Adrenal gland (tissue), 12 donors: Measurements from ENCODE around the gene ARL5C. TPM values are rescaled to one million over a fixed set of nuclear protein-coding genes. Genes with fewer than 3 reads are reported as not detected.

ENCODE experiments used
- DNase-seq, 7 donors: peaks; one replicate each; pipeline ENCODE4 v3.0.0-alpha.2; 2019 to 2020
- H3K27ac ChIP-seq, 5 donors: fragments of 200-600 bp; sonication (generic) in 4 of 5; 1 replicate in 3 of 5; 2 replicates in 2 of 5; pipeline versions ENCODE4 v1.5.1 to v1.8.0; 2016 to 2020; ENCODE audit warnings: mild to moderate bottlenecking in 1 of 5
- H3K27me3 ChIP-seq: fragments of 200-600 bp; 2 replicates; pipeline ENCODE4 v1.8.0; 2021
- H3K36me3 ChIP-seq, 2 donors: fragments of 200-600 bp; replicated peaks in 1 of 2; 1 replicate in 1 of 2; 2 replicates in 1 of 2; pipeline versions ENCODE4 v1.5.1 to v1.8.0; 2018 to 2022
- H3K4me1 ChIP-seq, 2 donors: fragments of 200-600 bp; replicated peaks in 1 of 2; 1 replicate in 1 of 2; 2 replicates in 1 of 2; pipeline versions ENCODE4 v1.5.1 to v1.8.0; 2018 to 2021
- H3K4me3 ChIP-seq, 4 donors: fragments of 200-600 bp; sonication (generic) in 3 of 4; one replicate each; pipeline ENCODE4 v1.5.1; 2016 to 2018
- H3K9me3 ChIP-seq, 3 donors: fragments of 200-600 bp; sonication (generic) in 1 of 3; replicated peaks in 1 of 3; 1 replicate in 2 of 3; 2 replicates in 1 of 3; pipeline versions ENCODE4 v1.5.1 to v1.8.0; 2016 to 2021
- CTCF ChIP-seq, 6 experiments: fragments of 450-650 bp in 4 of 6; fragments of 200-600 bp in 2 of 6; sonication (generic) in 1 of 6; IDR thresholded peaks; 1 replicate in 5 of 6; 2 replicates in 1 of 6; pipeline versions ENCODE4 v1.5.1 to v1.8.0; 2016 to 2021; ENCODE audit warnings: antibody characterized with exemption in 6 of 6, mild to moderate bottlenecking in 2 of 6, moderate library complexity in 1 of 6
- POLR2A ChIP-seq, 2 donors: fragments of 450-650 bp; IDR thresholded peaks; one replicate each; pipeline ENCODE4 v1.6.1; 2017; ENCODE audit warnings: antibody characterized with exemption in 2 of 2, mild to moderate bottlenecking in 2 of 2, moderate library complexity in 1 of 2
- WGBS, 4 donors: extraction: QIAGEN DNeasy Blood & Tissue Kit in 2 of 4; methylation state at CpG; one replicate each; pipeline versions ENCODE4 v1.1.5 to v1.1.7; 2013 to 2017; 5-methylcytosine and 5-hydroxymethylcytosine counted together
- intact Hi-C, 2 donors: fragments of 100-400 bp; cut with DNase I; formaldehyde crosslinking; loops; one replicate each; pipeline versions ENCODE4 v1.14.1 to v1.15.0; 2022 to 2023
- polyA plus RNA-seq, 3 donors: library from polyadenylated mRNA; stranded (reverse); fragments of 200-250 nt in 2 of 3; fragments of 350-450 nt in 1 of 3; fragmentation: Illumina TruSeq in 1 of 3; extraction: RNeasy Lipid Tissue Mini Kit (QIAGEN cat#74804) in 1 of 3; gene quantifications; one replicate each; pipeline ENCODE4 v1.2.3, GENCODE V29; 2013 to 2014
- total RNA-seq, 9 donors: library from RNA; depleted of rRNA in 4 of 9; stranded (reverse); fragments of >200 nt in 4 of 9; fragments of 120-200 nt in 1 of 9; fragmentation: NEBNext Ultra II Directional in 1 of 9; extraction: Animal tissue kit (Norgen Biotek cat#: 25700) in 1 of 9; gene quantifications; one replicate each; pipeline versions ENCODE4 v1.1.0 to v1.2.4, GENCODE V29; 2013 to 2023
- donor health status: healthy with polysubstance abuse.
- donor health status: Bipolar disorder and iron deficiency.
- donor health status: DM: yes; HTN: yes; CAD: no.
- donor health status: DM: no; HTN: no; CAD: no.
- donor health status: DM: no; HTN: no; CAD: no.
- donor health status: DM: yes; HTN: yes; CAD: no.

ARL5C gene
- total and polyA plus RNA-seq, 12 donors: not detected

- Histone ChIP-seq H3K27ac (no peak overlapping the region), H3K4me3 (no peak overlapping the region), H3K27me3 (no peaks in the 10 kb centered on the region), H3K4me1 (no peaks in the 10 kb centered on the region), H3K9me3 (no peaks in the 10 kb centered on the region), H3K36me3 (no peaks in the 10 kb centered on the region)
- intact Hi-C loops: no loop called here
- WGBS, 4 donors: 76 to 90% (median 82%) methylated on average over 2 to 7 of the region's 7 CpGs
- no peak for DNase-seq
- TF ChIP-seq CTCF (IDR thresholded peaks at IDR 0.05): no peak
Observed at GRCh38 chr17:39143552-39144093, 22.3 kb downstream of the ARL5C start.

GRCh38 chr17:39141915-39142664, 23.9 kb downstream of the ARL5C start:
- H3K36me3 ChIP-seq: no peaks in the 10 kb centered on the region
- no peak for DNase-seq
- no peaks in the 10 kb centered on the region for H3K9me3 ChIP-seq
- no peak for TF ChIP-seq CTCF (IDR thresholded peaks at IDR 0.05)
- H3K4me1 ChIP-seq: no peaks in the 10 kb centered on the region
- intact Hi-C loops: no loop called here
- H3K27me3 ChIP-seq: no peaks in the 10 kb centered on the region
- 81 to 90% (median 82%) methylated on average over 11 of the region's 11 CpGs for WGBS, 4 donors
- H3K4me3 ChIP-seq: no peak overlapping the region
- H3K27ac ChIP-seq: no peak overlapping the region

GRCh38 chr17:39141294-39141693, 24.7 kb downstream of the ARL5C start:
- TF ChIP-seq POLR2A (IDR thresholded peaks at IDR 0.05) (no peak), CTCF (IDR thresholded peaks at IDR 0.05) (no peak)
- no peak for DNase-seq
- WGBS, 4 donors: 90 to 92% (median 91%) methylated on average over 5 of the region's 5 CpGs
- no peaks in the 10 kb centered on the region for H3K9me3 ChIP-seq
- intact Hi-C loops: no loop called here
- no peak overlapping the region for H3K4me3 ChIP-seq
- H3K27ac ChIP-seq: no peak overlapping the region
- no peaks in the 10 kb centered on the region for H3K4me1 ChIP-seq
- H3K27me3 ChIP-seq: no peaks in the 10 kb centered on the region
- H3K36me3 ChIP-seq: no peaks in the 10 kb centered on the region

- DNase-seq: no peak
- no peak overlapping the region for H3K4me3 ChIP-seq
- TF ChIP-seq POLR2A (IDR thresholded peaks at IDR 0.05) (no peak), CTCF (IDR thresholded peaks at IDR 0.05) (no peak)
- no peaks in the 10 kb centered on the region for H3K9me3 ChIP-seq
- intact Hi-C loops: loop anchor here in 1 of 2 donors (10.0 kb wide), 1 partner anchor 65 kb away; no protein-coding TSS in a partner anchor
- H3K4me1 ChIP-seq: no peaks in the 10 kb centered on the region
- WGBS, 4 donors: 73 to 91% (median 88%) methylated on average over 3 to 9 of the region's 9 CpGs
- no peaks in the 10 kb centered on the region for H3K36me3 ChIP-seq
- H3K27me3 ChIP-seq: no peaks in the 10 kb centered on the region
- no peak overlapping the region for H3K27ac ChIP-seq
Observed at GRCh38 chr17:39139561-39139960, 26.4 kb downstream of the ARL5C start.
